GM12878 (cell line): ENCODE data around the gene SPATA31C1. TPM values are rescaled to one million over a fixed set of nuclear protein-coding genes. Genes with fewer than 3 reads are reported as not detected.

Experiments used
- ATAC-seq: fragments of 200-7000 bp; cut with Tn5 transposase; 3 replicates; pipeline ENCODE4 v1.9.1; 2020; ENCODE audit warnings: mild to moderate bottlenecking, moderate library complexity
- BruUV-seq: library from RNA; stranded (reverse); fragments of 400-500 nt; replicated peaks from 2 replicates; lab custom pipeline; 2021; lab: Mats Ljungman, UMichigan
- CTCF ChIA-PET: fragments of 300-600 bp; sonication (Branson Sonifier 250); formaldehyde crosslinking; extraction: SDS; loops from one replicate; lab custom pipeline; 2021; ENCODE audit warnings: inconsistent platforms; lab: Yijun Ruan, JAX
- POLR2A ChIA-PET: fragments of 350-600 bp; formaldehyde crosslinking; extraction: SDS; loops from one replicate; lab custom pipeline; 2021; ENCODE audit warnings: inconsistent platforms; lab: Charles Lee
- RAD21 ChIA-PET: fragments of 300-600 bp; sonication (Branson Sonifier 250); formaldehyde crosslinking; loops from one replicate; lab custom pipeline; 2023; ENCODE audit warnings: antibody characterized with exemption; ENCODE audit not compliant: unreplicated experiment; lab: Charles Lee
- SMC1A ChIA-PET: fragments of 300-600 bp; sonication (Branson Sonifier 250); formaldehyde crosslinking; loops from one replicate; lab custom pipeline; 2023; ENCODE audit not compliant: unreplicated experiment, uncharacterized antibody; lab: Charles Lee
- DNase-seq: peaks from one replicate; pipeline ENCODE4 v3.0.0-alpha.2; 2011; ENCODE audit warnings: low read depth, low spot score
- FAIRE-seq: peaks from 3 replicates; lab custom pipeline; 2011; peaks lifted over from hg19 to GRCh38; lab: Jason Lieb, UNC
- H2AFZ ChIP-seq: 2 replicates; pipeline ENCODE4 v1.6.0; 2011; ENCODE audit warnings: low read depth, low read length, control low read depth; ENCODE audit not compliant: control insufficient read depth
- H3K27ac ChIP-seq: 2 replicates; pipeline ENCODE4 v1.5.1; 2011; ENCODE audit warnings: control low read depth; ENCODE audit not compliant: control insufficient read depth, insufficient read depth
- H3K27me3 ChIP-seq, 2 experiments: replicated peaks in 1 of 2; 2 replicates each; pipeline versions ENCODE4 v1.6.0 to v1.6.1; 2011; ENCODE audit warnings: low read length in 1 of 2; ENCODE audit not compliant: control insufficient read depth in 2 of 2, insufficient read depth in 2 of 2
- H3K36me3 ChIP-seq, 2 experiments: 2 replicates each; pipeline ENCODE4 v1.5.1; 2011; ENCODE audit warnings: low read length in 1 of 2; ENCODE audit not compliant: control insufficient read depth in 2 of 2, insufficient read depth in 2 of 2
- H3K4me1 ChIP-seq: 2 replicates; pipeline ENCODE4 v1.6.1; 2011; ENCODE audit warnings: mild to moderate bottlenecking, low read length, moderate library complexity, mixed read lengths; ENCODE audit not compliant: control insufficient read depth, insufficient read depth
- H3K4me2 ChIP-seq: 2 replicates; pipeline ENCODE4 v1.6.0; 2011; ENCODE audit warnings: control low read depth; ENCODE audit not compliant: control insufficient read depth, insufficient read depth
- H3K4me3 ChIP-seq: fragments of 200-600 bp; sonication (generic); 2 replicates; pipeline ENCODE4 v1.5.1; 2016
- H3K79me2 ChIP-seq: 2 replicates; pipeline ENCODE4 v1.6.0; 2011; ENCODE audit warnings: low read length; ENCODE audit not compliant: control insufficient read depth, insufficient read depth
- H3K9ac ChIP-seq: 2 replicates; pipeline ENCODE4 v1.8.0; 2011; ENCODE audit warnings: low read length, control low read depth, mixed read lengths; ENCODE audit not compliant: control insufficient read depth, insufficient read depth
- H3K9me3 ChIP-seq: replicated peaks from 3 replicates; pipeline ENCODE4 v1.5.1; 2011; ENCODE audit warnings: mild to moderate bottlenecking, low read length; ENCODE audit not compliant: control insufficient read depth, insufficient read depth
- H4K20me1 ChIP-seq: 2 replicates; pipeline ENCODE4 v1.6.0; 2011; ENCODE audit not compliant: control insufficient read depth, insufficient read depth
- BACH1 ChIP-seq: fragments of 450-650 bp; IDR thresholded peaks from 2 replicates; pipeline ENCODE4 v1.6.1; 2017; ENCODE audit warnings: mild to moderate bottlenecking, borderline replicate concordance
- BCL11A ChIP-seq: IDR thresholded peaks from 2 replicates; pipeline ENCODE4 v1.6.1; 2011; ENCODE audit warnings: low read depth, low read length
- CHD1 ChIP-seq: IDR thresholded peaks from 2 replicates; pipeline ENCODE4 v1.6.1; 2012; ENCODE audit warnings: low read depth, low read length, improper control_type of control experiment
- CREM ChIP-seq: IDR thresholded peaks from 2 replicates; pipeline ENCODE4 v1.6.1; 2014; ENCODE audit warnings: antibody characterized with exemption, low read depth
- ESRRA ChIP-seq: IDR thresholded peaks from 2 replicates; pipeline ENCODE4 v1.6.1; 2012; ENCODE audit warnings: mild to moderate bottlenecking, low read length, improper control_type of control experiment
- KAT2A ChIP-seq: conservative IDR thresholded peaks from 2 replicates; pipeline ENCODE4 v1.6.1; 2011; ENCODE audit warnings: low read depth, low read length; ENCODE audit not compliant: control insufficient read depth
- LARP7 ChIP-seq: fragments of 450-650 bp; IDR thresholded peaks from 2 replicates; pipeline ENCODE4 v1.6.1; 2017; ENCODE audit warnings: mild to moderate bottlenecking
- MXI1 ChIP-seq: fragments of 150-350 bp; IDR thresholded peaks from 2 replicates; pipeline ENCODE4 v1.6.1; 2011; ENCODE audit warnings: low read depth, mild to moderate bottlenecking, inconsistent platforms, low read length, improper control_type of control experiment
- NFYB ChIP-seq: IDR thresholded peaks from 2 replicates; pipeline ENCODE4 v1.6.1; 2011; ENCODE audit warnings: low read depth, mild to moderate bottlenecking, low read length, improper control_type of control experiment, moderate library complexity; ENCODE audit not compliant: insufficient read depth
- NR2C1 ChIP-seq: fragments of 450-650 bp; IDR thresholded peaks from 2 replicates; pipeline ENCODE4 v1.6.1; 2017; ENCODE audit warnings: antibody characterized with exemption, mild to moderate bottlenecking, moderate library complexity
- NRF1 ChIP-seq: conservative IDR thresholded peaks from 2 replicates; pipeline ENCODE4 v1.6.1; 2011; ENCODE audit warnings: mild to moderate bottlenecking, low read depth, low read length, improper control_type of control experiment
- PML ChIP-seq: IDR thresholded peaks from 2 replicates; pipeline ENCODE4 v1.6.1; 2012; ENCODE audit warnings: low read length, inconsistent platforms
- POLR2A ChIP-seq: IDR thresholded peaks from 2 replicates; pipeline ENCODE4 v1.6.1; 2011; ENCODE audit warnings: low read depth, mild to moderate bottlenecking, low read length
- SIN3A ChIP-seq: IDR thresholded peaks from 2 replicates; pipeline ENCODE4 v1.6.1; 2012; ENCODE audit warnings: low read depth, low read length, improper control_type of control experiment
- SIX5 ChIP-seq: IDR thresholded peaks from 2 replicates; pipeline ENCODE4 v1.6.1; 2011; ENCODE audit warnings: mild to moderate bottlenecking, low read depth, low read length, moderate library complexity; ENCODE audit not compliant: severe bottlenecking
- TBL1XR1 ChIP-seq: IDR thresholded peaks from 2 replicates; pipeline ENCODE4 v1.6.1; 2012; ENCODE audit warnings: low read depth, low read length, improper control_type of control experiment
- YBX1 ChIP-seq: fragments of 450-650 bp; IDR thresholded peaks from 2 replicates; pipeline ENCODE4 v1.6.1; 2016; ENCODE audit warnings: antibody characterized with exemption
- ZSCAN29 ChIP-seq: fragments of 450-650 bp; IDR thresholded peaks from 2 replicates; pipeline ENCODE4 v1.6.1; 2017; ENCODE audit warnings: mild to moderate bottlenecking, moderate library complexity
- WGBS: methylation state at CpG from one replicate; pipeline ENCODE4 v1.1.6; 2016; ENCODE audit warnings: low lambda C conversion rate; ENCODE audit not compliant: insufficient replicate concordance, insufficient coverage; ENCODE audit errors: missing lambda C conversion rate; 5-methylcytosine and 5-hydroxymethylcytosine counted together
- in situ Hi-C: fragments of 300-500 bp; cut with MboI; formaldehyde crosslinking; loops from 9 replicates; pipeline ENCODE4 v1.14.3; 2018; ENCODE audit warnings: mixed read lengths
- intact Hi-C: fragments of 100-400 bp; cut with micrococcal nuclease; formaldehyde crosslinking; loops from one replicate; pipeline ENCODE4 v1.14.2; 2022; ENCODE audit not compliant: unreplicated experiment
- polyA plus RNA-seq, 11 experiments: library from polyadenylated mRNA; depleted of rRNA in 4 of 11; unstranded in 6 of 11; stranded (reverse) in 5 of 11; fragments of >200 nt; fragmentation: Nextera tagmentation in 4 of 11; fragmentation: Illumina TruSeq in 1 of 11; extraction: Ambion mirVana in 4 of 11; extraction: Trizol in 1 of 11; gene quantifications; 1 replicate in 1 of 11; 2 replicates in 10 of 11; pipeline versions ENCODE4 v1.2.1 to v1.2.3, GENCODE V29; 2011 to 2016; ENCODE audit warnings: inconsistent platforms in 2 of 11, missing spikeins in 2 of 11, low read depth in 1 of 11
- total RNA-seq, 4 experiments: library from RNA; depleted of rRNA in 3 of 4; stranded (reverse); fragments of >200 nt in 3 of 4; fragmentation: Illumina TruSeq in 1 of 4; extraction: Trizol in 1 of 4; gene quantifications; 2 replicates each; pipeline versions ENCODE4 v1.2.1 to v1.2.3, GENCODE V29; 2013 to 2021
- TF ChIP-seq, protein P1 (sequence below): IDR thresholded peaks from 2 replicates; pipeline ENCODE4 v1.6.1; 2012; ENCODE audit warnings: low read depth, low read length, improper control_type of control experiment
- TF ChIP-seq, protein P2 (sequence below): IDR thresholded peaks from 2 replicates; pipeline ENCODE4 v1.6.1; 2012; ENCODE audit warnings: low read depth, low read length, improper control_type of control experiment
- TF ChIP-seq, protein P3 (sequence below): IDR thresholded peaks from 2 replicates; pipeline ENCODE4 v1.6.1; 2012; ENCODE audit warnings: low read depth, low read length, improper control_type of control experiment
- TF ChIP-seq, protein P4 (sequence below): fragments of 450-650 bp; IDR thresholded peaks from 2 replicates; pipeline ENCODE4 v1.6.1; 2016; ENCODE audit warnings: mild to moderate bottlenecking

SPATA31C1 gene
- total and polyA plus RNA-seq, 10 of the 15 experiments (the other 5 are each of a cell fraction or from before 2014, with no cell fraction given) = not detected

DNA sequence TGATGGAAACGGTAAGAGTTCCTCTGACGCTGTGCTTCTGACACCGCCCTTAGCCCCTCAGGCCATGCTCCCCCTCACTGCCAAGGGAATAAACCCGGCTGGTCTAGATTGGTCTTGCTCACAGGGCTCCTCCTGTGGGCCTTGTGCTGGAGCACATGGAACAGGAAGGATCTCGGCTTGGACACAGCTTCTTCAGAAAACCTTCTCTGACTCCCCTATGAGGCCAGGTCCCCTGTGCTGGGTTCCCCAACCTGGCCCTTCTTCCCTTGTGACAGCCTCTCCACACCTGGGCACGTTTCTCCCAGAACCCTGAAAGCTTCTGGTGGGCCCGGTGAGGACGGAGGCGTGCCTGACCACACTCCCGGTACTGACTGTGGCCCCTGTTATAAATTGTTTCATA is 26.9 kb upstream of the SPATA31C1 start (continued):
- no peak for TF ChIP-seq BACH1
- TF ChIP-seq, protein P1, sequence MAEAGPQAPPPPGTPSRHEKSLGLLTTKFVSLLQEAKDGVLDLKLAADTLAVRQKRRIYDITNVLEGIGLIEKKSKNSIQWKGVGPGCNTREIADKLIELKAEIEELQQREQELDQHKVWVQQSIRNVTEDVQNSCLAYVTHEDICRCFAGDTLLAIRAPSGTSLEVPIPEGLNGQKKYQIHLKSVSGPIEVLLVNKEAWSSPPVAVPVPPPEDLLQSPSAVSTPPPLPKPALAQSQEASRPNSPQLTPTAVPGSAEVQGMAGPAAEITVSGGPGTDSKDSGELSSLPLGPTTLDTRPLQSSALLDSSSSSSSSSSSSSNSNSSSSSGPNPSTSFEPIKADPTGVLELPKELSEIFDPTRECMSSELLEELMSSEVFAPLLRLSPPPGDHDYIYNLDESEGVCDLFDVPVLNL = no peak
- no peak for TF ChIP-seq SIX5
- TF ChIP-seq PML = no peak
- TF ChIP-seq, protein P2, sequence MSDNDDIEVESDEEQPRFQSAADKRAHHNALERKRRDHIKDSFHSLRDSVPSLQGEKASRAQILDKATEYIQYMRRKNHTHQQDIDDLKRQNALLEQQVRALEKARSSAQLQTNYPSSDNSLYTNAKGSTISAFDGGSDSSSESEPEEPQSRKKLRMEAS = no peak
- TF ChIP-seq YBX1 = no peak
- TF ChIP-seq CHD1 = no peak
- TF ChIP-seq NRF1 = no peak
- TF ChIP-seq ZSCAN29 = no peak

DNA sequence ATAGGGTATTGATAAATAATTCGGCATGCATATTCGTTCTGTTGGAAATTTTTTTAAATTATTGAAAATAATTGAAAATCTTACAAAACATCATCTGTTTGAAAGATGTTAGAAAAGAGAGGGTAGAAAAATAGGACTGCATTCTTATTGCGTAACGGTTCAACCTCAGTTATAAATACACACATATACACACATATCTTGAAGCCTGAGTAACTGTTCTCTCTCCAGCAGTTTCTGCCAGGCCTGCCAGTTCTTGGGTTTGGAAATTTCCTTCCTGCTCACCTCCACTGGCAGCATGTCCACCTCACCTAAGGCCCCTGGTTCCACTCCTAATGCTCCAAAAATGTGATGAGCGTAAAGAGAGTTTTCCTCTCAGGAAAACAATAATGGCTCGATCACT is 26.0 kb upstream of the SPATA31C1 start:
- intact Hi-C loops = no loop called here
- BruUV-seq = no TSS peak
- H2AFZ ChIP-seq = no peak overlapping the region
- H4K20me1 ChIP-seq = no peaks in the 10 kb centered on the region
- WGBS = 59% methylated on average over 6 of the region's 6 CpGs
- H3K79me2 ChIP-seq = no peaks in the 10 kb centered on the region
- ATAC-seq = no peak
- in situ Hi-C loops = no loop called here
- ChIA-PET CTCF (no interaction called here), POLR2A (no interaction called here), RAD21 (no interaction called here), SMC1A (interaction anchor here (0.7 kb wide), 1 partner anchor 549 kb away, joined by 3 read pairs; no protein-coding TSS in a partner anchor)
- TF ChIP-seq, protein P3, sequence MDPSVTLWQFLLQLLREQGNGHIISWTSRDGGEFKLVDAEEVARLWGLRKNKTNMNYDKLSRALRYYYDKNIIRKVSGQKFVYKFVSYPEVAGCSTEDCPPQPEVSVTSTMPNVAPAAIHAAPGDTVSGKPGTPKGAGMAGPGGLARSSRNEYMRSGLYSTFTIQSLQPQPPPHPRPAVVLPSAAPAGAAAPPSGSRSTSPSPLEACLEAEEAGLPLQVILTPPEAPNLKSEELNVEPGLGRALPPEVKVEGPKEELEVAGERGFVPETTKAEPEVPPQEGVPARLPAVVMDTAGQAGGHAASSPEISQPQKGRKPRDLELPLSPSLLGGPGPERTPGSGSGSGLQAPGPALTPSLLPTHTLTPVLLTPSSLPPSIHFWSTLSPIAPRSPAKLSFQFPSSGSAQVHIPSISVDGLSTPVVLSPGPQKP = no peak
- no peak for TF ChIP-seq TBL1XR1
- no peak for TF ChIP-seq NR2C1
- no peak for TF ChIP-seq BCL11A
- no peak for TF ChIP-seq KAT2A
- no peak for TF ChIP-seq ESRRA
- no peak for TF ChIP-seq MXI1
- no peak for TF ChIP-seq SIN3A
- TF ChIP-seq, protein P4, sequence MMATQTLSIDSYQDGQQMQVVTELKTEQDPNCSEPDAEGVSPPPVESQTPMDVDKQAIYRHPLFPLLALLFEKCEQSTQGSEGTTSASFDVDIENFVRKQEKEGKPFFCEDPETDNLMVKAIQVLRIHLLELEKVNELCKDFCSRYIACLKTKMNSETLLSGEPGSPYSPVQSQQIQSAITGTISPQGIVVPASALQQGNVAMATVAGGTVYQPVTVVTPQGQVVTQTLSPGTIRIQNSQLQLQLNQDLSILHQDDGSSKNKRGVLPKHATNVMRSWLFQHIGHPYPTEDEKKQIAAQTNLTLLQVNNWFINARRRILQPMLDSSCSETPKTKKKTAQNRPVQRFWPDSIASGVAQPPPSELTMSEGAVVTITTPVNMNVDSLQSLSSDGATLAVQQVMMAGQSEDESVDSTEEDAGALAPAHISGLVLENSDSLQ = no peak
- TF ChIP-seq CREM = no peak
- no peak for TF ChIP-seq POLR2A
- TF ChIP-seq ZSCAN29 = no peak
- no peak for TF ChIP-seq BACH1
- TF ChIP-seq LARP7 = no peak
- no peak for TF ChIP-seq NFYB
- DNase-seq = no peak
- no peak overlapping the region for H3K4me3 ChIP-seq
- no peak for FAIRE-seq
- H3K9ac ChIP-seq = no peak overlapping the region
- no peaks in the 10 kb centered on the region for H3K27me3 ChIP-seq
- H3K4me2 ChIP-seq = no peak overlapping the region
- no peaks in the 10 kb centered on the region for H3K9me3 ChIP-seq
- no peaks in the 10 kb centered on the region for H3K36me3 ChIP-seq
- H3K4me1 ChIP-seq = no peaks in the 10 kb centered on the region
- H3K27ac ChIP-seq = no peak overlapping the region
